Upper lobe of right lung (tissue), 1 donor: ENCODE results near the gene TNS1. TPM values are rescaled to one million over a fixed set of nuclear protein-coding genes. Genes with fewer than 3 reads are reported as not detected.
A peak's percentile ranks its signal among the peaks of the same experiment; 100 is the strongest.

Experiments
- ATAC-seq: fragments of 200-7000 bp; cut with Tn5 transposase; one replicate; pipeline ENCODE4 v1.9.1; 2020; ENCODE audit warnings: mild to moderate bottlenecking, moderate library complexity
- DNase-seq: peaks from one replicate; pipeline ENCODE4 v3.0.0-alpha.2; 2020
- H3K27ac ChIP-seq: fragments of 200-600 bp; one replicate; pipeline ENCODE4 v1.8.0; 2022
- H3K27me3 ChIP-seq: fragments of 200-600 bp; one replicate; pipeline ENCODE4 v1.8.0; 2022; ENCODE audit warnings: mild to moderate bottlenecking
- H3K36me3 ChIP-seq: fragments of 200-600 bp; one replicate; pipeline ENCODE4 v1.8.0; 2022
- H3K4me1 ChIP-seq: fragments of 200-600 bp; one replicate; pipeline ENCODE4 v1.8.0; 2022
- H3K4me3 ChIP-seq: fragments of 200-600 bp; one replicate; pipeline ENCODE4 v1.8.0; 2022; ENCODE audit warnings: mild to moderate bottlenecking
- H3K9me3 ChIP-seq: fragments of 200-600 bp; one replicate; pipeline ENCODE4 v1.8.0; 2022
- CTCF ChIP-seq: fragments of 200-600 bp; IDR thresholded peaks from one replicate; pipeline ENCODE4 v1.8.0; 2022; ENCODE audit warnings: antibody characterized with exemption
- intact Hi-C: fragments of 100-400 bp; cut with DNase I; formaldehyde crosslinking; loops from one replicate; pipeline ENCODE4 v1.11.0; 2022
- total RNA-seq: library from RNA; stranded (reverse); fragmentation: NEBNext Ultra II Directional; extraction: Animal tissue kit (Norgen Biotek cat#: 25700); gene quantifications from one replicate; pipeline ENCODE4 v1.2.1, GENCODE V29; 2021
- donor health status: DM: no; HTN: yes; CAD: no; lungs with severe emphysema.

The TNS1 gene
- total RNA-seq, 1 donor from 2014 or later = 669 TPM

- H3K36me3 ChIP-seq = no peaks in the 10 kb centered on the region
- H3K9me3 ChIP-seq = no peaks in the 10 kb centered on the region
- H3K27me3 ChIP-seq = peaks cover 2% of the 10 kb centered on the region
- no peak overlapping the region for H3K4me3 ChIP-seq
- ATAC-seq (no peak), DNase-seq (peak; percentile 42)
- H3K27ac ChIP-seq = no peak overlapping the region
- intact Hi-C loops = no loop called here
- H3K4me1 ChIP-seq = no peaks in the 10 kb centered on the region
- TF ChIP-seq CTCF = no peak
Measured at GRCh38 chr2:218028562-218029348, 26.0 kb upstream of the TNS1 start.

DNA sequence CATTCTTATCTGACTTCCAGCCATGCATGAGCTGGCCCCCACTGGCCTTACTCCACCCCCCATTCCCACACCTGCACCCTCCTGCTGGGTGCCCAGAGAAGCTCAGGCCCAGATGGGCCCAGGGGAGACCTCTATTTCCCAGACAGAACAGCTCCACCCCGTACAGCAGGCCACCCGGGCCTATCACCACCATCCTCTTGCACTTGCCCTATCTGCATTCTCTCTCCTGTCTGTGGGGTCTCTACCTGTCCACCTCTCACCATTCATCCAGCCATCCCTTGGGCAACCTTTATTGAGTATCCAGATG is 25.3 kb upstream of the TNS1 start:
- Histone ChIP-seq H3K27me3 (no peaks in the 10 kb centered on the region), H3K4me3 (no peak overlapping the region), H3K9me3 (no peaks in the 10 kb centered on the region), H3K4me1 (no peaks in the 10 kb centered on the region), H3K36me3 (no peaks in the 10 kb centered on the region), H3K27ac (no peak overlapping the region)
- no peak for TF ChIP-seq CTCF
- intact Hi-C loops = no loop called here
- DNase-seq (no peak), ATAC-seq (no peak)

DNA sequence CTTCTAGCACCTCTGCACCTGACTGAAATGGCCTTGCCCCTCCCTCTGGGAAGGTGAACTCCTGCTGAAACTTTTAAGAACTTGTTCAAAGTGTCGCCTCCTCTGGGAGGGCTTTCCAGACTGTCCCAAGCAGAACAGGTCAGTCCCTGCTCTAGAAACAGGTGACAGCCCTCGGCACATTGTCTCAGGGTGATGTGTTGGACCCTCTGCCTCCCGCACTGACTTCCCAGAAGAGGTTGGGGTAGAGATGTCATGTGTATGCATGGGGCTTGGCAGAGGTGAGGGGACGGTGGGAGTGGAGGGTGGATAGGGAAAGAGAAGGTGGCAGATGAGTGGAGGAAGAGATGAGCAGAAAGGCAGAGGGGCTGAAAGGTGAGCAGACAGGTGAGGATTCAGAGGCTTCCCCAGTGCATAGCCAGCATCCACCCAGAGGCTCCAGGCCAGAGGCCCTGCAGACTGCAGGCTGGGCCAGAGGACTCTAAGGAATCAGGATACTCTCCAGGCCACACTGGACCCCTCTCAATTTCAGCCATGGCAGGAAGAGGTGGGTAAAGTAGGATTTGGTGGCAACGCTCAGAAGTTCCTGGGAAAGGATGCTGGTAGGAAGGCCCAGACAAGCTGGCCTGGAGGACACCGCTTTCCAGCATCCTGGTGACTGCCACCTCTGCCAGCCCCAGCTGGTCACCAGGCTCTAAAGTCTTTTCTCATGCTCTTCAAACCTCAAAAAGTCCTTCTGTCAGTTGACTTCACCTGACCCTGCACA is 24.8 kb upstream of the TNS1 start:
- ATAC-seq (no peak), DNase-seq (peak; percentile 54)
- TF ChIP-seq CTCF = no peak
- intact Hi-C loops = no loop called here
- no peaks in the 10 kb centered on the region for H3K9me3 ChIP-seq
- no peaks in the 10 kb centered on the region for H3K4me1 ChIP-seq
- no peaks in the 10 kb centered on the region for H3K27me3 ChIP-seq
- no peak overlapping the region for H3K4me3 ChIP-seq
- no peak overlapping the region for H3K27ac ChIP-seq
- no peaks in the 10 kb centered on the region for H3K36me3 ChIP-seq

GRCh38 chr2:218026676-218027425 is 24.1 kb upstream of the TNS1 start:
- no peak for TF ChIP-seq CTCF
- Histone ChIP-seq H3K27me3 (no peaks in the 10 kb centered on the region), H3K27ac (no peak overlapping the region), H3K4me1 (no peaks in the 10 kb centered on the region), H3K36me3 (no peaks in the 10 kb centered on the region), H3K9me3 (no peaks in the 10 kb centered on the region), H3K4me3 (no peak overlapping the region)
- intact Hi-C loops = no loop called here
- ATAC-seq = peak; percentile 50
- DNase-seq = peak; percentile 83

GRCh38 chr2:218026244-218026643 is 23.4 kb upstream of the TNS1 start:
- DNase-seq = no peak
- Histone ChIP-seq H3K4me1 (no peaks in the 10 kb centered on the region), H3K4me3 (no peak overlapping the region), H3K27me3 (no peaks in the 10 kb centered on the region), H3K9me3 (no peaks in the 10 kb centered on the region), H3K27ac (no peak overlapping the region), H3K36me3 (no peaks in the 10 kb centered on the region)
- TF ChIP-seq CTCF = no peak
- intact Hi-C loops = no loop called here
- no peak for ATAC-seq
